VCaP (cell line): ENCODE results near the gene NOB1.

ENCODE experiments used
- H3K27ac ChIP-seq: fragments of 450-650 bp; 2 replicates; pipeline ENCODE4 v1.5.1; 2017
- CTCF ChIP-seq: fragments of 450-650 bp; conservative IDR thresholded peaks from 2 replicates; pipeline ENCODE4 v1.5.1; 2017; ENCODE audit warnings: mild to moderate bottlenecking, moderate library complexity

Gene NOB1

GRCh38 chr16:69724414-69724873, 30.3 kb downstream of the NOB1 start:
- no peak overlapping the region for H3K27ac ChIP-seq
- TF ChIP-seq CTCF = no peak

- no peak overlapping the region for H3K27ac ChIP-seq
- TF ChIP-seq CTCF = no peak
Measured at GRCh38 chr16:69721441-69721957, 33.2 kb downstream of the NOB1 start.

GRCh38 chr16:69720822-69721430, 33.8 kb downstream of the NOB1 start:
- no peak overlapping the region for H3K27ac ChIP-seq
- no peak for TF ChIP-seq CTCF

- TF ChIP-seq CTCF = no peak
- no peak overlapping the region for H3K27ac ChIP-seq
Measured at GRCh38 chr16:69718111-69718764, 36.5 kb downstream of the NOB1 start.

GRCh38 chr16:69717066-69717465, 37.7 kb downstream of the NOB1 start:
- no peak for TF ChIP-seq CTCF
- H3K27ac ChIP-seq = no peak overlapping the region

- no peak for TF ChIP-seq CTCF
- H3K27ac ChIP-seq = no peak overlapping the region
Measured at GRCh38 chr16:69712914-69713581, 41.7 kb downstream of the NOB1 start.

- H3K27ac ChIP-seq = no peak overlapping the region
- no peak for TF ChIP-seq CTCF
Measured at GRCh38 chr16:69712277-69712676, 42.4 kb downstream of the NOB1 start.
